ENCODE results near the gene ZNF18. TPM values are rescaled to one million over a fixed set of nuclear protein-coding genes. Genes with fewer than 3 reads are reported as not detected.
"Not testable (repeated sequence)": the region's sequence is repeated elsewhere in the genome, so short reads cannot be mapped to it uniquely, and the experiment has no call there.

ZNF18 gene
- polyA plus RNA-seq, 1 experiment = 6.2 TPM

GRCh38 chr17:11979795-11980194 lies 17.5 kb downstream of the ZNF18 start:
- no peak for DNase-seq (ENCODE audit: low read depth)
- H3K36me3 ChIP-seq (ENCODE audit: control insufficient read depth, insufficient read depth, low read length) = peaks cover 9% of the 10 kb centered on the region
- H3K4me3 ChIP-seq (ENCODE audit: low read depth, low read length) = no peak overlapping the region
- TF ChIP-seq CTCF (IDR thresholded peaks at IDR 0.05; ENCODE audit: insufficient read depth, low read depth, low read length) = no peak
- CTCF ChIA-PET = interaction anchor here (0.7 to 1.4 kb wide), 6 partner anchors 10 to 1135 kb away, joined by 3 to 5 read pairs (median 3); partner anchors contain the start of gene ZNF18
- POLR2A ChIA-PET = no interaction called here
- H3K27me3 ChIP-seq (ENCODE audit: control insufficient read depth, insufficient read depth, low read length) = no peaks in the 10 kb centered on the region

- H3K36me3 ChIP-seq (ENCODE audit: control insufficient read depth, insufficient read depth, low read length); H3K27me3 ChIP-seq (ENCODE audit: control insufficient read depth, insufficient read depth, low read length); DNase-seq (ENCODE audit: low read depth); CTCF ChIA-PET; POLR2A ChIA-PET; H3K4me3 ChIP-seq (ENCODE audit: low read depth, low read length): not testable (repeated sequence)
Measured at GRCh38 chr17:11972741-11973140, 24.5 kb downstream of the ZNF18 start.

GRCh38 chr17:11969565-11969964 lies 27.7 kb downstream of the ZNF18 start:
- ChIA-PET POLR2A (no interaction called here), CTCF (no interaction called here)
- Histone ChIP-seq H3K36me3 (ENCODE audit: control insufficient read depth, insufficient read depth, low read length) (no peaks in the 10 kb centered on the region), H3K4me3 (ENCODE audit: low read depth, low read length) (no peak overlapping the region), H3K27me3 (ENCODE audit: control insufficient read depth, insufficient read depth, low read length) (no peaks in the 10 kb centered on the region)
- TF ChIP-seq CTCF (IDR thresholded peaks at IDR 0.05; ENCODE audit: insufficient read depth, low read depth, low read length) = no peak
- DNase-seq (ENCODE audit: low read depth) = no peak

- Histone ChIP-seq H3K4me3 (ENCODE audit: low read depth, low read length) (no peak overlapping the region), H3K27me3 (ENCODE audit: control insufficient read depth, insufficient read depth, low read length) (no peaks in the 10 kb centered on the region), H3K36me3 (ENCODE audit: control insufficient read depth, insufficient read depth, low read length) (no peaks in the 10 kb centered on the region)
- TF ChIP-seq CTCF (IDR thresholded peaks at IDR 0.05; ENCODE audit: insufficient read depth, low read depth, low read length) = no peak
- ChIA-PET POLR2A (no interaction called here), CTCF (no interaction called here)
- DNase-seq (ENCODE audit: low read depth) = no peak
Measured at GRCh38 chr17:11954936-11955335, 42.3 kb downstream of the ZNF18 start.

GRCh38 chr17:11953924-11954323 lies 43.4 kb downstream of the ZNF18 start:
- Histone ChIP-seq H3K27me3 (ENCODE audit: control insufficient read depth, insufficient read depth, low read length) (no peaks in the 10 kb centered on the region), H3K4me3 (ENCODE audit: low read depth, low read length) (no peak overlapping the region), H3K36me3 (ENCODE audit: control insufficient read depth, insufficient read depth, low read length) (no peaks in the 10 kb centered on the region)
- DNase-seq (ENCODE audit: low read depth) = no peak
- POLR2A ChIA-PET = no interaction called here
- no peak for TF ChIP-seq CTCF (IDR thresholded peaks at IDR 0.05; ENCODE audit: insufficient read depth, low read depth, low read length)
- CTCF ChIA-PET = no interaction called here

- H3K36me3 ChIP-seq (ENCODE audit: control insufficient read depth, insufficient read depth, low read length) = no peaks in the 10 kb centered on the region
- DNase-seq (ENCODE audit: low read depth) = no peak
- ChIA-PET CTCF (no interaction called here), POLR2A (no interaction called here)
- no peaks in the 10 kb centered on the region for H3K27me3 ChIP-seq (ENCODE audit: control insufficient read depth, insufficient read depth, low read length)
- TF ChIP-seq CTCF (IDR thresholded peaks at IDR 0.05; ENCODE audit: insufficient read depth, low read depth, low read length) = no peak
- H3K4me3 ChIP-seq (ENCODE audit: low read depth, low read length) = no peak overlapping the region
Measured at GRCh38 chr17:11952610-11953009, 44.7 kb downstream of the ZNF18 start.
